B cell (primary cell): ENCODE results near the gene DKC1. TPM values are rescaled to one million over a fixed set of nuclear protein-coding genes. Genes with fewer than 3 reads are reported as not detected.

Experiments used
- ATAC-seq: fragments of 200-7000 bp; cut with Tn5 transposase; one replicate; pipeline ENCODE4 v1.10.0; 2021; ENCODE audit warnings: low read depth, mild to moderate bottlenecking, moderate number of reproducible peaks, moderate library complexity
- CTCF ChIA-PET: fragments of 350-600 bp; sonication (Branson Sonifier 250); formaldehyde crosslinking; loops from one replicate; lab custom pipeline; 2021; ENCODE audit warnings: antibody characterized with exemption, inconsistent platforms; lab: Charles Lee
- POLR2A ChIA-PET: fragments of 350-600 bp; sonication (Branson Sonifier 250); formaldehyde crosslinking; loops from one replicate; lab custom pipeline; 2021; ENCODE audit warnings: antibody characterized with exemption; lab: Charles Lee
- DNase-seq: peaks from one replicate; pipeline ENCODE4 v3.0.0; 2013
- H2AFZ ChIP-seq: 2 replicates; pipeline ENCODE4 v1.6.1; 2012; ENCODE audit warnings: mild to moderate bottlenecking, low read depth, low read length; ENCODE audit not compliant: insufficient read depth, poor library complexity, severe bottlenecking
- H3K27ac ChIP-seq, 2 donors: 1 replicate in 1 of 2; 2 replicates in 1 of 2; pipeline ENCODE4 v1.5.1; 2012 to 2013; ENCODE audit warnings: low read length in 2 of 2, mild to moderate bottlenecking in 2 of 2, moderate library complexity in 1 of 2
- H3K27me3 ChIP-seq, 4 experiments: fragments of 200-600 bp in 1 of 4; sonication (generic) in 1 of 4; replicated peaks in 1 of 4; 1 replicate in 2 of 4; 2 replicates in 2 of 4; pipeline versions ENCODE4 v1.6.1 to v1.7.0; 2013 to 2016; ENCODE audit warnings: low read length in 3 of 4, mild to moderate bottlenecking in 2 of 4, mixed read lengths in 1 of 4, moderate library complexity in 1 of 4; ENCODE audit not compliant: insufficient read depth in 4 of 4, control insufficient read depth in 3 of 4; ENCODE audit errors: control extremely low read depth in 1 of 4
- H3K36me3 ChIP-seq, 2 experiments: replicated peaks in 1 of 2; 1 replicate in 1 of 2; 2 replicates in 1 of 2; pipeline versions ENCODE4 v1.6.1 to v1.7.1; 2013; ENCODE audit warnings: low read length in 1 of 2; ENCODE audit not compliant: insufficient read depth in 2 of 2, control insufficient read depth in 1 of 2; ENCODE audit errors: control extremely low read depth in 1 of 2, extremely low read depth in 1 of 2
- H3K4me1 ChIP-seq, 2 donors: fragments of 200-600 bp in 1 of 2; sonication (generic) in 1 of 2; 1 replicate in 1 of 2; 2 replicates in 1 of 2; pipeline versions ENCODE4 v1.5.1 to v1.6.1; 2013 to 2017; ENCODE audit warnings: low read length in 2 of 2; ENCODE audit not compliant: control insufficient read depth in 2 of 2, insufficient read depth in 2 of 2
- H3K4me2 ChIP-seq: replicated peaks from 2 replicates; pipeline ENCODE3; 2012; ENCODE audit warnings: mild to moderate bottlenecking, low read depth, low read length; ENCODE audit not compliant: poor library complexity, severe bottlenecking
- H3K4me3 ChIP-seq, 5 experiments: fragments of 200-600 bp in 1 of 5; sonication (generic) in 1 of 5; 1 replicate in 3 of 5; 2 replicates in 2 of 5; pipeline versions ENCODE4 v1.5.1 to v1.7.0; 2011 to 2016; ENCODE audit warnings: low read length in 4 of 5, mild to moderate bottlenecking in 4 of 5, low read depth in 2 of 5, control low read depth in 1 of 5, moderate library complexity in 1 of 5; ENCODE audit not compliant: insufficient read depth in 1 of 5; ENCODE audit errors: control extremely low read depth in 1 of 5, extremely low read depth in 1 of 5
- H3K79me2 ChIP-seq: fragments of 200-600 bp; sonication (generic); one replicate; pipeline ENCODE4 v1.6.0; 2016; ENCODE audit warnings: low read length; ENCODE audit not compliant: control insufficient read depth, insufficient read depth
- H3K9ac ChIP-seq: fragments of 200-600 bp; sonication (generic); 2 replicates; pipeline ENCODE4 v1.6.1; 2017; ENCODE audit warnings: mild to moderate bottlenecking, low read length, moderate library complexity
- H3K9me3 ChIP-seq, 3 donors: one replicate each; pipeline versions ENCODE4 v1.6.1 to v1.7.1; 2013; ENCODE audit warnings: low read length in 2 of 3; ENCODE audit not compliant: control insufficient read depth in 2 of 3, insufficient read depth in 1 of 3; ENCODE audit errors: control extremely low read depth in 1 of 3
- H4K20me1 ChIP-seq: 2 replicates; pipeline ENCODE4 v1.6.0; 2012; ENCODE audit warnings: mild to moderate bottlenecking, low read length; ENCODE audit not compliant: insufficient read depth, control insufficient read depth, poor library complexity, severe bottlenecking
- H3K27ac Mint-ChIP-seq: one replicate; pipeline ENCODE4 v1.8.0; 2021; ENCODE audit warnings: mixed read lengths
- H3K27me3 Mint-ChIP-seq: one replicate; pipeline ENCODE4 v1.8.0; 2021; ENCODE audit warnings: mixed read lengths
- H3K4me1 Mint-ChIP-seq: one replicate; pipeline ENCODE4 v1.8.0; 2021; ENCODE audit warnings: mixed read lengths
- H3K4me3 Mint-ChIP-seq: one replicate; pipeline ENCODE4 v1.8.0; 2021; ENCODE audit warnings: mixed read lengths
- H3K9me3 Mint-ChIP-seq: one replicate; pipeline ENCODE4 v1.8.0; 2022; ENCODE audit warnings: mixed read lengths; ENCODE audit not compliant: insufficient read depth
- EZH2 ChIP-seq: IDR thresholded peaks from 2 replicates; pipeline ENCODE4 v1.6.1; 2012; ENCODE audit warnings: borderline replicate concordance, low read depth, mild to moderate bottlenecking, moderate library complexity, low read length; ENCODE audit not compliant: insufficient read depth, poor library complexity, severe bottlenecking
- WGBS: methylation state at CpG from one replicate; pipeline ENCODE4 v1.1.5; 2013; ENCODE audit warnings: missing lambda C conversion rate; ENCODE audit not compliant: insufficient coverage; 5-methylcytosine and 5-hydroxymethylcytosine counted together
- intact Hi-C: fragments of 100-400 bp; cut with micrococcal nuclease; formaldehyde crosslinking; loops from one replicate; pipeline ENCODE4 v1.10.0; 2022
- polyA plus RNA-seq: library from polyadenylated mRNA; depleted of rRNA; stranded (reverse); fragments of >200 nt; gene quantifications from 2 replicates; pipeline ENCODE4 v1.2.3, GENCODE V29; 2012
- total RNA-seq, 2 donors: library from RNA; stranded (reverse); fragments of 120-200 nt in 1 of 2; gene quantifications; 1 replicate in 1 of 2; 2 replicates in 1 of 2; pipeline versions ENCODE4 v1.2.3 to v1.2.4, GENCODE V29; 2013 to 2022
- TF ChIP-seq, protein P1 (sequence below): fragments of 200-600 bp; IDR thresholded peaks from one replicate; pipeline ENCODE4 v1.8.0; 2022; ENCODE audit warnings: antibody characterized with exemption, mild to moderate bottlenecking

Gene DKC1
- total and polyA plus RNA-seq, 2 donors (not counting 1 experiment from before 2014, with no cell fraction given) = 18.8 to 73.5 TPM

DNA sequence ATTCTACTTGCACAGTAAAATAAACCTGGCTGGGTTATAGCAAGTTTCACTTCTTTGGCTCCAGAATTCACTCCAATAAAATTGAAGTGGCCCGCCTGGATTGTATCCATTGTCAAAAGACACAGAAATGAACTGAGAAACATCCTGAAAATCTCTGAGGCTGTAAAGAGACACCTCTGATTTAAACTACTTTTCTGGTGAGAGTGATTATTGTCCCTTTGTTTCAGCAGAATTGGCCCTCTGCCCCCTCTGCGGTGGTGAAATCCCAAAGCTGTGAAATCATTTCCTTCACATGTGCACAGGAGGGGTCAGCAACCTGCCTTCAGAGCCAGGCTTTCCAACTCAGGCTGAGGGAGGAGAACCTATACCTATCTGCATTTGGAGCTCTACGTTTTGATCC, 34.8 kb upstream of the DKC1 start:
- H3K4me2 ChIP-seq = no peak overlapping the region
- no peak overlapping the region for H3K9ac ChIP-seq
- no peaks in the 10 kb centered on the region for H3K36me3 ChIP-seq
- peaks cover 25% of the 10 kb centered on the region for H3K79me2 ChIP-seq
- no peak for DNase-seq
- no peak for TF ChIP-seq EZH2
- TF ChIP-seq, protein P1, sequence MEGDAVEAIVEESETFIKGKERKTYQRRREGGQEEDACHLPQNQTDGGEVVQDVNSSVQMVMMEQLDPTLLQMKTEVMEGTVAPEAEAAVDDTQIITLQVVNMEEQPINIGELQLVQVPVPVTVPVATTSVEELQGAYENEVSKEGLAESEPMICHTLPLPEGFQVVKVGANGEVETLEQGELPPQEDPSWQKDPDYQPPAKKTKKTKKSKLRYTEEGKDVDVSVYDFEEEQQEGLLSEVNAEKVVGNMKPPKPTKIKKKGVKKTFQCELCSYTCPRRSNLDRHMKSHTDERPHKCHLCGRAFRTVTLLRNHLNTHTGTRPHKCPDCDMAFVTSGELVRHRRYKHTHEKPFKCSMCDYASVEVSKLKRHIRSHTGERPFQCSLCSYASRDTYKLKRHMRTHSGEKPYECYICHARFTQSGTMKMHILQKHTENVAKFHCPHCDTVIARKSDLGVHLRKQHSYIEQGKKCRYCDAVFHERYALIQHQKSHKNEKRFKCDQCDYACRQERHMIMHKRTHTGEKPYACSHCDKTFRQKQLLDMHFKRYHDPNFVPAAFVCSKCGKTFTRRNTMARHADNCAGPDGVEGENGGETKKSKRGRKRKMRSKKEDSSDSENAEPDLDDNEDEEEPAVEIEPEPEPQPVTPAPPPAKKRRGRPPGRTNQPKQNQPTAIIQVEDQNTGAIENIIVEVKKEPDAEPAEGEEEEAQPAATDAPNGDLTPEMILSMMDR = no peak
- CTCF ChIA-PET = no interaction called here
- no peak overlapping the region for H2AFZ ChIP-seq
- no peak overlapping the region for H3K27ac ChIP-seq
- Mint-ChIP-seq H3K27me3 (no peaks in the 10 kb centered on the region), H3K9me3 (no peaks in the 10 kb centered on the region), H3K27ac (no peak overlapping the region), H3K4me1 (peaks cover 61% of the 10 kb centered on the region), H3K4me3 (no peak overlapping the region)
- H3K4me1 ChIP-seq = peaks cover 0 to 24% of the 10 kb centered on the region in 2 donors
- intact Hi-C loops = no loop called here
- H4K20me1 ChIP-seq = no peaks in the 10 kb centered on the region
- POLR2A ChIA-PET = no interaction called here
- no peak overlapping the region for H3K4me3 ChIP-seq
- no peaks in the 10 kb centered on the region for H3K9me3 ChIP-seq
- WGBS = 13% methylated on average over 1 of the region's 3 CpGs
- ATAC-seq = no peak
- no peaks in the 10 kb centered on the region for H3K27me3 ChIP-seq

DNA sequence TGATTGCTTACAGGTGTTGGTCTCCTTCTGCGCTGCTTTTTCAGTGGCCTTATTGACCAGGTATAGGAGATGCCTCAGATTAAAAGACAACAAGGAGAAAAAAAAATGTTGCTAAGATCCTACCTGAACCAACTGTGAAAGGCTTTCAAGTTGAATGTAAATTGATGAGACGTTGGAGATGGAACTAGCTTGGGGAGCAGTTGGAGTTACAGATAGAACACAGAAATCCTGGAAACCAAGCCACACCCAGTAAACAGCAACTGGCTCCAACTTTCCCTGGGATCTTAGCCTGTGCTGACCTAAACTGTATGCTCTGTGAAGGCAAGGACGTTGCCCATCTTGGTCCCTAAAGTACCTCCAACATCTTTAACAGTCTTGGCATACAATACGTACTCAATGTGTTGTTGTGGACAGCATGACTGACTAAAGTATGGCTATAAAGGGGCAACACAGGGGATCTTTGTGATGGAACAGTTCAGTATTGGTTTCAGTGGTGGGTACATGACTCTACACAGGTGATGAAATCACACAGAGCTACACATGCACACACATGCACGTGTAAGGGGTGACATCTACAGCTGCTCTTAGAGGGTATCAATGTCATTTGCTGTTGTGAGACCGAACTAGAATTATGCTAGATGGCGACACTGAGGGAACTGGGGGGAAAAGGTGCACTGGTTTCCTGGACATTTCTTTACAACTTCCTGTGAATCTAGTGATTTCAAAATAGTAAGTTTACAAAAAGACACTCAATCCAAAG, 34.1 kb upstream of the DKC1 start:
- Histone ChIP-seq H4K20me1 (no peaks in the 10 kb centered on the region), H3K27ac (no peak overlapping the region), H3K27me3 (no peaks in the 10 kb centered on the region), H3K4me2 (no peak overlapping the region), H3K9me3 (no peaks in the 10 kb centered on the region), H3K4me3 (no peak overlapping the region), H3K9ac (no peak overlapping the region), H3K4me1 (peaks cover under 1 to 28% of the 10 kb centered on the region in 2 donors), H3K79me2 (peaks cover 20% of the 10 kb centered on the region), H2AFZ (no peak overlapping the region), H3K36me3 (no peaks in the 10 kb centered on the region)
- Mint-ChIP-seq H3K27ac (no peak overlapping the region), H3K4me3 (no peak overlapping the region), H3K27me3 (no peaks in the 10 kb centered on the region), H3K4me1 (peaks cover 64% of the 10 kb centered on the region), H3K9me3 (no peaks in the 10 kb centered on the region)
- ATAC-seq (no peak), DNase-seq (no peak)
- intact Hi-C loops = no loop called here
- ChIA-PET POLR2A (no interaction called here), CTCF (interaction anchor here (1.1 kb wide), 1 partner anchor 12 kb away, joined by 4 read pairs; no protein-coding TSS in a partner anchor)
- WGBS = no CpG with 5 or more reads among the region's 7 CpGs
- TF ChIP-seq, protein P1 = no peak
- TF ChIP-seq EZH2 = no peak
